HepG2 (cell line): ENCODE data around the gene RBM6. TPM values are rescaled to one million over a fixed set of nuclear protein-coding genes. Genes with fewer than 3 reads are reported as not detected.
A peak's percentile ranks its signal among the peaks of the same experiment; 100 is the strongest.

ENCODE experiments used
- CHD2 ChIP-seq: IDR thresholded peaks from 2 replicates; pipeline ENCODE4 v1.6.1; 2011; ENCODE audit warnings: low read depth, low read length, improper control_type of control experiment
- ETV6 ChIP-seq: sonication (generic); formaldehyde crosslinking; conservative IDR thresholded peaks from 2 replicates; pipeline ENCODE4 v1.4.0; 2020; ENCODE audit warnings: missing genetic modification reagents
- HBP1 ChIP-seq: IDR thresholded peaks from 2 replicates; pipeline ENCODE4 v1.6.1; 2016; ENCODE audit warnings: low read depth, control low read depth
- HNRNPUL1 ChIP-seq: fragments of 200-400 bp; formaldehyde crosslinking; IDR thresholded peaks from 2 replicates; pipeline ENCODE4 v1.6.1; 2017; ENCODE audit warnings: low read depth, mild to moderate bottlenecking, low read length, moderate library complexity
- KAT2B ChIP-seq: fragments of 150-350 bp; IDR thresholded peaks from 2 replicates; pipeline ENCODE4 v1.6.1; 2014; ENCODE audit warnings: low read depth, low read length, borderline replicate concordance
- KAT7 ChIP-seq: IDR thresholded peaks from 2 replicates; pipeline ENCODE4 v1.6.1; 2018; ENCODE audit warnings: borderline replicate concordance, missing compliant biosample characterization
- KLF11 ChIP-seq: IDR thresholded peaks from 2 replicates; pipeline ENCODE4 v1.6.1; 2016; ENCODE audit warnings: missing compliant biosample characterization
- KLF15 ChIP-seq: sonication (generic); formaldehyde crosslinking; IDR thresholded peaks from 2 replicates; pipeline ENCODE4 v1.8.1; 2023; ENCODE audit warnings: borderline replicate concordance, mild to moderate bottlenecking, inconsistent platforms, missing genetic modification reagents, mixed read lengths
- MAFK ChIP-seq, 2 experiments: IDR thresholded peaks in 1 of 2; conservative IDR thresholded peaks in 1 of 2; 2 replicates each; pipeline ENCODE4 v1.6.1; 2011; ENCODE audit warnings: improper control_type of control experiment in 2 of 2, low read length in 2 of 2
- NCOR1 ChIP-seq: fragments of 200-600 bp; sonication (generic); IDR thresholded peaks from 2 replicates; pipeline ENCODE4 v1.7.0; 2017; ENCODE audit warnings: antibody characterized with exemption, low read length, borderline replicate concordance
- POLR2A ChIP-seq, 2 experiments: IDR thresholded peaks; 2 replicates each; pipeline ENCODE4 v1.6.1; 2011; ENCODE audit warnings: low read depth in 2 of 2, low read length in 2 of 2, mild to moderate bottlenecking in 1 of 2, moderate library complexity in 1 of 2; ENCODE audit not compliant: insufficient read depth in 1 of 2
- SRF ChIP-seq: IDR thresholded peaks from 2 replicates; pipeline ENCODE4 v1.6.1; 2011; ENCODE audit warnings: mild to moderate bottlenecking, low read depth, low read length, moderate library complexity
- TFDP2 ChIP-seq: sonication (generic); formaldehyde crosslinking; IDR thresholded peaks from 2 replicates; pipeline ENCODE4 v1.4.0; 2020; ENCODE audit warnings: missing genetic modification reagents
- TMF1 ChIP-seq: sonication (generic); formaldehyde crosslinking; IDR thresholded peaks from 2 replicates; pipeline ENCODE4 v1.8.1; 2022; ENCODE audit warnings: low read depth, missing genetic modification reagents
- USF2 ChIP-seq, 2 experiments: sonication (generic) in 1 of 2; formaldehyde crosslinking in 1 of 2; IDR thresholded peaks; 2 replicates each; pipeline versions ENCODE4 v1.5.1 to v1.6.1; 2011 to 2020; ENCODE audit warnings: borderline replicate concordance in 1 of 2, low read depth in 1 of 2, low read length in 1 of 2, mild to moderate bottlenecking in 1 of 2, missing genetic modification reagents in 1 of 2, moderate library complexity in 1 of 2
- ZFP36L1 ChIP-seq: sonication (generic); formaldehyde crosslinking; IDR thresholded peaks from 2 replicates; pipeline ENCODE4 v1.8.0; 2022; ENCODE audit warnings: mild to moderate bottlenecking, missing genetic modification reagents, moderate library complexity
- ZNF17 ChIP-seq: sonication (generic); formaldehyde crosslinking; IDR thresholded peaks from 2 replicates; pipeline ENCODE4 v1.5.0; 2020; ENCODE audit warnings: mild to moderate bottlenecking, missing genetic modification reagents
- ZNF335 ChIP-seq: sonication (generic); formaldehyde crosslinking; IDR thresholded peaks from 2 replicates; pipeline ENCODE4 v1.4.0; 2020; ENCODE audit warnings: missing genetic modification reagents
- ZNF460 ChIP-seq: sonication (generic); formaldehyde crosslinking; IDR thresholded peaks from 2 replicates; pipeline ENCODE4 v1.5.1; 2020; ENCODE audit warnings: missing genetic modification reagents, mild to moderate bottlenecking, borderline replicate concordance
- ZNF691 ChIP-seq: sonication (generic); formaldehyde crosslinking; IDR thresholded peaks from 2 replicates; pipeline ENCODE4 v1.4.0; 2020; ENCODE audit warnings: missing genetic modification reagents, low read depth, mild to moderate bottlenecking, borderline replicate concordance
- ZNF850 ChIP-seq: sonication (generic); formaldehyde crosslinking; conservative IDR thresholded peaks from 2 replicates; pipeline ENCODE4 v1.9.0; 2021; ENCODE audit warnings: mild to moderate bottlenecking, missing genetic modification reagents
- polyA plus RNA-seq, 8 experiments: library from polyadenylated mRNA; depleted of rRNA in 3 of 8; stranded (reverse) in 7 of 8; unstranded in 1 of 8; fragments of >200 nt; fragmentation: Illumina TruSeq in 4 of 8; extraction: Trizol in 4 of 8; gene quantifications; 2 replicates each; pipeline versions ENCODE4 v1.2.1 to v1.2.3, GENCODE V29; 2011 to 2016; ENCODE audit warnings: low read depth in 4 of 8, missing spikeins in 1 of 8, mixed read lengths in 1 of 8; ENCODE audit not compliant: insufficient read depth in 1 of 8
- total RNA-seq, 5 experiments: library from RNA; depleted of rRNA; stranded (reverse); fragments of >200 nt; fragmentation: Illumina TruSeq; extraction: Trizol; gene quantifications; 2 replicates each; pipeline ENCODE4 v1.2.3, GENCODE V29; 2016; ENCODE audit warnings: low read depth in 1 of 5

The RBM6 gene
- total and polyA plus RNA-seq, 2 of the 13 experiments (the other 11 are each of a cell fraction or from before 2014, with no cell fraction given), result 72.7 to 86.1 TPM

GRCh38 chr3:49929291-49930167 is 10.4 kb upstream of the RBM6 start, which contains the start of gene MON1A (continued):
- TF ChIP-seq USF2 (IDR thresholded peaks at IDR 0.05; ENCODE audit: low read depth, low read length), result peak; percentile 35; the same call in 1 of the 2 replicates
- peak; percentile 75 for TF ChIP-seq USF2 (CRISPR knock-in tag; IDR thresholded peaks at IDR 0.05; ENCODE audit: borderline replicate concordance)
- no peak for TF ChIP-seq KAT2B
- TF ChIP-seq ETV6 (CRISPR knock-in tag), result peak; percentile 6; the same call in 1 of the 2 replicates
- no peak; the same call in 1 of the 2 replicates for TF ChIP-seq ZNF460
- 0 out of 2 replicates have a peak, but pooled peaks have one; percentile 35 for TF ChIP-seq KAT7
- TF ChIP-seq POLR2A (IDR thresholded peaks at IDR 0.05; ENCODE audit: insufficient read depth in 1 of 2, low read depth in 2 of 2, low read length in 2 of 2), result peak; percentile 64 to 79
- no peak for TF ChIP-seq MAFK (conservative IDR thresholded peaks at IDR 0.05 in 1 of 2, IDR thresholded peaks at IDR 0.05 in 1 of 2; ENCODE audit: low read length in 2 of 2)
- peak; percentile 70 for TF ChIP-seq TFDP2 (CRISPR knock-in tag)
- TF ChIP-seq CHD2, result peak; percentile 49; the same call in 1 of the 2 replicates
- TF ChIP-seq NCOR1, result no peak; the same call in 1 of the 2 replicates
- no peak for TF ChIP-seq KLF15 (CRISPR knock-in tag)
- TF ChIP-seq TMF1 (CRISPR knock-in tag), result no peak
- TF ChIP-seq HNRNPUL1, result peak; percentile 21; the same call in 1 of the 2 replicates
- TF ChIP-seq ZFP36L1 (CRISPR knock-in tag), result peak; percentile 39; the same call in 1 of the 2 replicates
- TF ChIP-seq ZNF691, result peak; percentile 38; the same call in 1 of the 2 replicates
- TF ChIP-seq KLF11 (CRISPR knock-in tag), result no peak
- no peak for TF ChIP-seq ZNF17
- TF ChIP-seq ZNF335 (CRISPR knock-in tag), result peak; percentile 91
- TF ChIP-seq SRF, result 0 out of 2 replicates have a peak, but pooled peaks have one; percentile 29
- TF ChIP-seq ZNF850 (CRISPR knock-in tag), result no peak
- TF ChIP-seq HBP1, result 0 out of 2 replicates have a peak, but pooled peaks have one; percentile 64
